HEK293 (cell line): Measurements from ENCODE around the gene PKHD1.

ENCODE experiments used
- CTCF ChIA-PET: fragments of 350-600 bp; formaldehyde crosslinking; extraction: SDS; loops from one replicate; lab custom pipeline; 2021; ENCODE audit warnings: antibody characterized with exemption; lab: Yijun Ruan, JAX
- POLR2A ChIA-PET: fragments of 300-600 bp; formaldehyde crosslinking; extraction: SDS; loops from one replicate; lab custom pipeline; 2020; ENCODE audit warnings: antibody characterized with exemption, inconsistent platforms; lab: Yijun Ruan, JAX
- H3K27ac ChIP-seq: fragments of 200-500 bp; sonication (Bioruptor generic); 2 replicates; pipeline ENCODE4 v1.5.1; 2014; ENCODE audit warnings: low read depth, low read length, control low read depth, inconsistent platforms; ENCODE audit errors: extremely low read depth
- H3K36me3 ChIP-seq, 2 experiments: fragments of 200-500 bp in 1 of 2; sonication (Bioruptor generic) in 1 of 2; 1 replicate in 1 of 2; 2 replicates in 1 of 2; pipeline ENCODE4 v1.5.1; 2014 to 2017; ENCODE audit warnings: inconsistent platforms in 2 of 2, low read length in 2 of 2; ENCODE audit not compliant: control insufficient read depth in 2 of 2, insufficient read depth in 1 of 2
- H3K4me1 ChIP-seq: fragments of 200-500 bp; sonication (Bioruptor generic); 2 replicates; pipeline ENCODE4 v1.5.1; 2014; ENCODE audit warnings: mild to moderate bottlenecking, low read length, inconsistent platforms; ENCODE audit not compliant: control insufficient read depth, insufficient read depth
- H3K4me3 ChIP-seq: 2 replicates; pipeline ENCODE4 v1.5.1; 2011; ENCODE audit warnings: low read depth, mild to moderate bottlenecking, control low read depth, low read length, moderate library complexity
- H3K9me3 ChIP-seq: fragments of 200-500 bp; sonication (Bioruptor generic); 2 replicates; pipeline ENCODE4 v1.5.1; 2014; ENCODE audit warnings: low read depth, low read length, inconsistent platforms; ENCODE audit not compliant: control insufficient read depth, insufficient read depth
- ATF2 ChIP-seq: fragments of 450-650 bp; formaldehyde crosslinking; IDR thresholded peaks from 2 replicates; pipeline ENCODE4 v1.5.1; 2016; ENCODE audit warnings: missing biosample characterization, missing genetic modification characterization, low read depth
- MYNN ChIP-seq: fragments of 450-650 bp; formaldehyde crosslinking; IDR thresholded peaks from 2 replicates; pipeline ENCODE4 v1.5.1; 2016; ENCODE audit warnings: missing biosample characterization, missing genetic modification characterization, borderline replicate concordance
- OSR2 ChIP-seq: fragments of 450-650 bp; formaldehyde crosslinking; IDR thresholded peaks from 2 replicates; pipeline ENCODE4 v1.5.1; 2016; ENCODE audit warnings: missing biosample characterization, missing genetic modification characterization
- PBX3 ChIP-seq: sonication (generic); formaldehyde crosslinking; IDR thresholded peaks from 2 replicates; pipeline ENCODE4 v1.8.1; 2022; ENCODE audit warnings: mild to moderate bottlenecking, moderate library complexity, missing genetic modification reagents
- SP7 ChIP-seq: fragments of 450-650 bp; formaldehyde crosslinking; IDR thresholded peaks from 2 replicates; pipeline ENCODE4 v1.5.1; 2016; ENCODE audit warnings: missing biosample characterization, missing genetic modification characterization
- ZBTB17 ChIP-seq: fragments of 450-650 bp; formaldehyde crosslinking; IDR thresholded peaks from 2 replicates; pipeline ENCODE4 v1.5.1; 2016; ENCODE audit warnings: missing biosample characterization, missing genetic modification characterization
- ZFP37 ChIP-seq: fragments of 450-650 bp; formaldehyde crosslinking; IDR thresholded peaks from 2 replicates; pipeline ENCODE4 v1.5.1; 2016; ENCODE audit warnings: missing biosample characterization, missing genetic modification characterization
- ZFP69B ChIP-seq: fragments of 450-650 bp; formaldehyde crosslinking; IDR thresholded peaks from 2 replicates; pipeline ENCODE4 v1.5.1; 2016; ENCODE audit warnings: missing biosample characterization, missing genetic modification characterization
- ZNF114 ChIP-seq: fragments of 450-650 bp; formaldehyde crosslinking; IDR thresholded peaks from 2 replicates; pipeline ENCODE4 v1.5.0; 2017; ENCODE audit warnings: missing biosample characterization, missing genetic modification characterization
- ZNF175 ChIP-seq: fragments of 450-650 bp; formaldehyde crosslinking; IDR thresholded peaks from 2 replicates; pipeline ENCODE4 v1.5.1; 2016; ENCODE audit warnings: missing biosample characterization, missing genetic modification characterization
- ZNF211 ChIP-seq: fragments of 450-650 bp; formaldehyde crosslinking; IDR thresholded peaks from 2 replicates; pipeline ENCODE4 v1.5.1; 2016; ENCODE audit warnings: low read depth, missing biosample characterization, missing genetic modification characterization
- ZNF24 ChIP-seq: fragments of 450-650 bp; formaldehyde crosslinking; IDR thresholded peaks from 2 replicates; pipeline ENCODE4 v1.5.1; 2016; ENCODE audit warnings: missing biosample characterization, missing genetic modification characterization
- ZNF341 ChIP-seq: fragments of 450-650 bp; formaldehyde crosslinking; IDR thresholded peaks from 2 replicates; pipeline ENCODE4; 2016; ENCODE audit warnings: low read depth, missing biosample characterization, missing genetic modification characterization
- ZNF473 ChIP-seq: fragments of 450-650 bp; formaldehyde crosslinking; IDR thresholded peaks from 2 replicates; pipeline ENCODE4 v1.5.1; 2017; ENCODE audit warnings: missing biosample characterization, missing genetic modification characterization
- ZNF488 ChIP-seq: fragments of 450-650 bp; formaldehyde crosslinking; IDR thresholded peaks from 2 replicates; pipeline ENCODE4 v1.5.1; 2016; ENCODE audit warnings: missing biosample characterization, missing genetic modification characterization
- ZNF521 ChIP-seq: fragments of 450-650 bp; formaldehyde crosslinking; IDR thresholded peaks from 2 replicates; pipeline ENCODE4 v1.5.1; 2017; ENCODE audit warnings: missing biosample characterization, mild to moderate bottlenecking, missing genetic modification characterization
- ZNF529 ChIP-seq: fragments of 450-650 bp; formaldehyde crosslinking; IDR thresholded peaks from 2 replicates; pipeline ENCODE4 v1.5.1; 2017; ENCODE audit warnings: missing genetic modification characterization, missing biosample characterization; ENCODE audit not compliant: insufficient replicate concordance
- ZNF571 ChIP-seq: fragments of 450-650 bp; formaldehyde crosslinking; IDR thresholded peaks from 2 replicates; pipeline ENCODE4 v1.5.0; 2017; ENCODE audit warnings: missing biosample characterization, missing genetic modification characterization
- ZSCAN16 ChIP-seq: fragments of 450-650 bp; formaldehyde crosslinking; IDR thresholded peaks from 2 replicates; pipeline ENCODE4 v1.5.1; 2016; ENCODE audit warnings: missing biosample characterization, missing genetic modification characterization
- TF ChIP-seq, protein P1 (sequence below): fragments of 450-650 bp; formaldehyde crosslinking; IDR thresholded peaks from 2 replicates; pipeline ENCODE4 v1.5.1; 2016; ENCODE audit warnings: missing biosample characterization, missing genetic modification characterization
- TF ChIP-seq, protein P2 (sequence below): fragments of 450-650 bp; formaldehyde crosslinking; IDR thresholded peaks from 2 replicates; pipeline ENCODE4 v1.5.1; 2017; ENCODE audit warnings: missing biosample characterization, missing genetic modification characterization

PKHD1 gene

DNA sequence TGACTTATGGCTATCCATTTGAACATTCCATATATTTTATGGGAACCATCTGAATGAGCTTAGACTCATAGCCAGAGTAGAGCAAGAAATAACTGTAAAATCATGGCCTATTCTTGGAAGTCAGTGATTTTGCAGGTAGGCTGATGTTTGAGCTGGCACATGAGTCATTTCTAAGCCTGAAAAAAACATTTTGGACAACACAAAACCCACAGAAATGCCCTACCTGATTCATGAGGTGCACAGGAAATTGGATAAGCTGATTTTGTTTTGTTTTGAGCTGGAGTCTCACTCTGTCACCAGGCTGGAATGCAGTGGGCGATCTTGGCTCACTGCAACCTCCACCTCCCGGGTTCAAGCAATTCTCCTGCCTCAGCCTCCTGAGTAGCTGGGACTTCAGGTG lies 443.0 kb downstream of the PKHD1 start:
- H3K36me3 ChIP-seq, result no peaks in the 10 kb centered on the region
- CTCF ChIA-PET, result interaction anchor here (0.6 kb wide), 1 partner anchor 109 kb away, joined by 3 read pairs; no protein-coding TSS in a partner anchor
- POLR2A ChIA-PET, result no interaction called here

DNA sequence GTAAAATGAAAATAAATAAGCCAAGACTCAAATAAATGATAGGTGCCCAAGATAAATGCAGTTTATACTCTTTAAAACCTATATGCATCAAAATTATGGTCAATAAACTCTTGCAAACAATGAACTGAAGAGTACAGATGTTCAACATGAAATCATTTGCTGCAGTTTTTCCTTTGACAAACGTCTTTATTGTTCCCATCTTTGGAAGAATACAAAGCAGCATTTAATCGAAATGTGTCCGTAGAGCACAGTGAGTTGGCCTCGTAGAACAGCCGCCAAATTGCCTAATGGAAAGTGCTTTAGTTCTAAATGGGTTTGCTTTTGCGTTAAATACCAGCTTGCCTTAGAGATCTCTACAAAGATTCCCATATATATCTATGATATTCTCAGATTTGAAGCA lies 447.4 kb downstream of the PKHD1 start:
- ChIA-PET POLR2A (no interaction called here), CTCF (no interaction called here)
- Histone ChIP-seq H3K27ac (no peak overlapping the region), H3K4me3 (no peak overlapping the region), H3K36me3 (no peaks in the 10 kb centered on the region), H3K9me3 (no peaks in the 10 kb centered on the region), H3K4me1 (no peaks in the 10 kb centered on the region)
- TF ChIP-seq ZNF488 (tag by site-specific recombination) (no peak), ZNF529 (tag by site-specific recombination) (no peak), ZFP69B (tag by site-specific recombination) (no peak), ZNF175 (tag by site-specific recombination) (no peak), ZNF473 (tag by site-specific recombination) (no peak), OSR2 (no peak), ZNF211 (no peak), SP7 (tag by site-specific recombination) (no peak), ZFP37 (no peak), ATF2 (tag by site-specific recombination) (no peak), ZNF341 (no peak), ZNF521 (no peak), MYNN (tag by site-specific recombination) (no peak), ZNF571 (tag by site-specific recombination) (no peak), ZSCAN16 (tag by site-specific recombination) (no peak)
- TF ChIP-seq, protein P1, sequence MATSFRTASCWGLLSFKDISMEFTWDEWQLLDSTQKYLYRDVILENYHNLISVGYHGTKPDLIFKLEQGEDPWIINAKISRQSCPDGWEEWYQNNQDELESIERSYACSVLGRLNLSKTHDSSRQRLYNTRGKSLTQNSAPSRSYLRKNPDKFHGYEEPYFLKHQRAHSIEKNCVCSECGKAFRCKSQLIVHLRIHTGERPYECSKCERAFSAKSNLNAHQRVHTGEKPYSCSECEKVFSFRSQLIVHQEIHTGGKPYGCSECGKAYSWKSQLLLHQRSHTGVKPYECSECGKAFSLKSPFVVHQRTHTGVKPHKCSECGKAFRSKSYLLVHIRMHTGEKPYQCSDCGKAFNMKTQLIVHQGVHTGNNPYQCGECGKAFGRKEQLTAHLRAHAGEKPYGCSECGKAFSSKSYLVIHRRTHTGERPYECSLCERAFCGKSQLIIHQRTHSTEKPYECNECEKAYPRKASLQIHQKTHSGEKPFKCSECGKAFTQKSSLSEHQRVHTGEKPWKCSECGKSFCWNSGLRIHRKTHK (tag by site-specific recombination), result no peak
- TF ChIP-seq, protein P2, sequence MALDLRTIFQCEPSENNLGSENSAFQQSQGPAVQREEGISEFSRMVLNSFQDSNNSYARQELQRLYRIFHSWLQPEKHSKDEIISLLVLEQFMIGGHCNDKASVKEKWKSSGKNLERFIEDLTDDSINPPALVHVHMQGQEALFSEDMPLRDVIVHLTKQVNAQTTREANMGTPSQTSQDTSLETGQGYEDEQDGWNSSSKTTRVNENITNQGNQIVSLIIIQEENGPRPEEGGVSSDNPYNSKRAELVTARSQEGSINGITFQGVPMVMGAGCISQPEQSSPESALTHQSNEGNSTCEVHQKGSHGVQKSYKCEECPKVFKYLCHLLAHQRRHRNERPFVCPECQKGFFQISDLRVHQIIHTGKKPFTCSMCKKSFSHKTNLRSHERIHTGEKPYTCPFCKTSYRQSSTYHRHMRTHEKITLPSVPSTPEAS (tag by site-specific recombination), result no peak

More for the DNA sequence above, 443.0 kb downstream of the PKHD1 start:
- Histone ChIP-seq H3K4me3 (no peak overlapping the region), H3K4me1 (no peaks in the 10 kb centered on the region), H3K9me3 (no peaks in the 10 kb centered on the region), H3K27ac (no peak overlapping the region)
- TF ChIP-seq ZBTB17 (tag by site-specific recombination) (no peak), ZNF341 (no peak), ZNF114 (tag by site-specific recombination) (no peak), ZNF24 (no peak), PBX3 (CRISPR knock-in tag) (no peak)
